COR-L47 (cell line): ENCODE measurements around the gene FLT1.
A peak's percentile ranks its signal among the peaks of the same experiment; 100 is the strongest.

ENCODE experiments used
- DNase-seq: peaks from one replicate; lab custom pipeline; 2025; lab: John Stamatoyannopoulos, UW

The FLT1 gene

DNA sequence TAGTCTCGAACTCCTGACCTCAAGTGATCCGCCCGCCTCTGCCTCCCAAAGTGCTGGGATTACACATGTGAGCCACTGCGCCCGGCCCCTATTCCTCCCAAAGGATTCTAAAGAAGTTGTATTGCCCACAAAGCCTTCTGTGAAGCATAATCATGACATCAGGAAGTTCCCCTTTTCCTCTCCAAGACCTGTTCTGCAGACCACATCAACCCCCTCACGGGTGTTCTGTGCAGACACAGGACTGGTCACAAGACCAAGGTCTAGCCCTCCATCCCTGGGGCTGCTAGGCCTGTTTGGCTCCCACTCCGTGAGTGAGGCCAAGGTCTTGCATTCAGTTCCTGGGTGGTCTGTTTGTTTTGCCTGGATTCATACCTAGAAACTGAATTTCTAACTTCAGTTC lies 178.1 kb downstream of the FLT1 start:
- no peak for DNase-seq

- DNase-seq = no peak
Measured at GRCh38 chr13:28316129-28316528, 178.8 kb downstream of the FLT1 start.

GRCh38 chr13:28314879-28315278 lies 180.0 kb downstream of the FLT1 start:
- DNase-seq = no peak

- peak; percentile 9 for DNase-seq
Measured at GRCh38 chr13:28313579-28313978, 181.3 kb downstream of the FLT1 start.

- no peak for DNase-seq
Measured at GRCh38 chr13:28306325-28306724, 188.6 kb downstream of the FLT1 start.

GRCh38 chr13:28301839-28302238 lies 193.1 kb downstream of the FLT1 start:
- no peak for DNase-seq

GRCh38 chr13:28299916-28300315 lies 195.0 kb downstream of the FLT1 start:
- peak; percentile 39 for DNase-seq

GRCh38 chr13:28297341-28297740 lies 197.6 kb downstream of the FLT1 start:
- no peak for DNase-seq

GRCh38 chr13:28286263-28286662 lies 208.7 kb downstream of the FLT1 start:
- DNase-seq = no peak

DNA sequence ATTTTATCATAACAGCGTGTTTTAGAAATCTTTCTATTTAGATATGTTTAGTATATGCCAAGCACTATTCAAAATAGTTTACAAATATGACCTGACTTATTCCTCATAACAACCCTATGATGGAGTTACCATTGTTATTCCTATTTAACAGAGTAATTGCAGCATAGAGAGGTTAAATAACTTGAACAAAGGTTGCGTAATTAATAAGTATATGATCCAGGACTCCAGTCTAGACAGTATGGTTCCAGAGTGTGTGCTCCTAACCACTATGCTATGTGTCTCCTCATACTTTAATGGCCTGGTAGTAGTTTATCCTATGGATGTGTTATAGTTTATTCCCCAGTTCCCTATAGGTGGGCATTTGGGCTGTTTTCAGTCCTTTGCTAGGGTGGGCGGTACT lies 211.3 kb downstream of the FLT1 start:
- no peak for DNase-seq

DNA sequence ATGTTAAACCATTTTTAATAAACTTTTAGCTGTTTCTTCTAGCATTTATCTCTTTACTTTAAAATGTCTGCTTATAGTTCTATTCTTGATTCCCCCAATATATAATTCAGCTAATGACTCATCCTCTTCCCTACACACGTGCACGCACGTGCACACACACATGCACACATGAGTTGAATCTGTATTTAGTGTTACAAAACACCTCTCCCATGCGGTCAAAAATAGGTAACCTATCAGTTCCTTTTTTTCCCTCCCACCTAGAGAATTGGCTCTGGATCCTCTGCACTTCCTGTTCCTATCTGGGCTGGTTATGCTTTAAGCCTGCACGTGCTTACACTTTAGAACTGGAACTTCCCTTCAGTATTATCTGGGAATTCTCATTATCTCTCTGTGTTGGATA lies 212.5 kb downstream of the FLT1 start:
- DNase-seq = no peak

DNA sequence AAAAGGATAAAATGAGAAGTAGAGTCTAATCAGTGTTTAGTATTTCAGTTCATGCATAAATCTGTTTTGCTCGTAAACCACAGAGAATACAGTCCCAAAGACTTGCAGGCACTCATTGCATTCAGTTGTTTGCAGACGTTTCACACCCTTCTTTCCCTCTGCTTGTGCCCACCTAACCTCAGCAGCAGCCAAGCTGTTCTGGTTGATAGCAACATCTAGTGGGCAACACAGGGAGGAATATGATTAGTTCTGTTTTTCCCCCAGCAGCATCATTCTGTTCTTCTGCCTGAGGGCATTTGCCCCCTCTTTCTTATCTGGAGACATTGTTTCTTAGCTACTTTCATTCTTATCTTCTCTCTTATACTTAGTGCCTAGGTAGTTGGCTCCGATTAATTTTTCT lies 221.0 kb downstream of the FLT1 start:
- DNase-seq = no peak

GRCh38 chr13:28271056-28271840 lies 223.7 kb downstream of the FLT1 start:
- no peak for DNase-seq

DNA sequence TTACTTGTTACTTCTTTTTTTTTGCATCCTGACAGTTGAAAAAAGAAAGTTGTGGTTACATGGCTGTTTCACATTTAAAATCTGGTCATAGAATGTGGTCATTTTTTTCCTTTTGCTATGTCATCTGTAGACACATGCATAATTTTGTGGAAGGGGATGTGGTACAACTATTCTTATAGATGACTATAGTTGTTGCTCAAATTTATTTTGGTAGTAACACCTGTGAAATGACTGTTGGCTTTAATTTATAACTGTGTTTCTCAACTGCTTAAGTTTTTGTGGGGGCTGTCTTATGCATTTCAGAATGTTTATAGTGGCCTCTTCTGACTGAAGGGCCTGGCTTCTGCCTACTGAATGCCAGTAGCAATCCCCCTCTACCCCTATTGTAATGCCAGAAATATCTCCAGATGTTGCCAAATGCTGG lies 226.1 kb downstream of the FLT1 start:
- DNase-seq = no peak

- DNase-seq = no peak
Measured at GRCh38 chr13:28267497-28267896, 227.4 kb downstream of the FLT1 start.

- no peak for DNase-seq
Measured at GRCh38 chr13:28258417-28258816, 236.5 kb downstream of the FLT1 start.

DNA sequence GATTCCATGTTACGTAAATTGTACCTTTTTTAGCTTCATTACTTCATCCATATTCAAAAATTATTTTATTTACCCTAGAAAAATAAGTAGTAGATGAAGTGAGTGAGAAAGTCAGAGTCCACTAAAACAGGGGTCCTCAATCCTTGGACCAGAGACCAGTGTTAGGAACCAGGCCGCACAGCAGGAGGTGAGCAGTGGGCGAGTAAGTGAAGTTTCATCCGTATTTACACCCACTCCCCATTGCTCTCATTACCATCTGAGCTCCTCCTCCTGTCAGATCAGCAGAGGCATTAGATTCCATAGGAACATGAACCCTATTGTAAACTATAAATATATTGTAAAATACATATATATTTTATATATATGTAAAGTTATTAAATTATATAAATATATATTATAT lies 237.6 kb downstream of the FLT1 start:
- no peak for DNase-seq

GRCh38 chr13:28252547-28252946 lies 242.4 kb downstream of the FLT1 start:
- DNase-seq = no peak

GRCh38 chr13:28251466-28251865 lies 243.5 kb downstream of the FLT1 start:
- DNase-seq = no peak

DNA sequence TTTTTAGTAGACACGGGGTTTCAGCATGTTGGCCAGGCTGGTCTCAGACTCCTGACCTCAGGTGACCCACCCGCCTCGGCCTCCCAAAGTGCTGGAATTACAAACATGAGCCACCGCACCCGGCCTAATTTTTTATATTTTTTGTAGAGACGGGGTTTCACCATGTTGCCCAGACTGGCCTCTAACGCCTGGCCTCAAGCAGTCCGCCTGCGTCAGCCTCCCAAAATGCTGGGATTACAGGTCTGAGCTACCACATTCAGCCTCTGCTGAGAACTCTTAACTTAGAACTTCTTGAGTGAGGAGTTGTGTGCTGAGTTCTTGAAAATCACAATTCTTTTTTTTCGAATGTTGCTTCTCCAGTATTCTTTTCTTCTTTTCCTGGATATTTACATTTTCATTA lies 244.4 kb downstream of the FLT1 start:
- DNase-seq = no peak
